Hematopoietic multipotent progenitor cell treated with erythropoietin and hydrocortisone succinate and interleukin-3 and kit ligand, for 8 days (in vitro differentiated cells): Measurements from ENCODE around the gene HINFP.

Experiments
- DNase-seq: peaks from one replicate; pipeline ENCODE4 v3.0.0-alpha.2; 2015

The HINFP gene, protein sequence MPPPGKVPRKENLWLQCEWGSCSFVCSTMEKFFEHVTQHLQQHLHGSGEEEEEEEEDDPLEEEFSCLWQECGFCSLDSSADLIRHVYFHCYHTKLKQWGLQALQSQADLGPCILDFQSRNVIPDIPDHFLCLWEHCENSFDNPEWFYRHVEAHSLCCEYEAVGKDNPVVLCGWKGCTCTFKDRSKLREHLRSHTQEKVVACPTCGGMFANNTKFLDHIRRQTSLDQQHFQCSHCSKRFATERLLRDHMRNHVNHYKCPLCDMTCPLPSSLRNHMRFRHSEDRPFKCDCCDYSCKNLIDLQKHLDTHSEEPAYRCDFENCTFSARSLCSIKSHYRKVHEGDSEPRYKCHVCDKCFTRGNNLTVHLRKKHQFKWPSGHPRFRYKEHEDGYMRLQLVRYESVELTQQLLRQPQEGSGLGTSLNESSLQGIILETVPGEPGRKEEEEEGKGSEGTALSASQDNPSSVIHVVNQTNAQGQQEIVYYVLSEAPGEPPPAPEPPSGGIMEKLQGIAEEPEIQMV

GRCh38 chr11:119121008-119121810 is at the start of gene HINFP:
Gene HINFP (plus strand): TSS chr11:119121580. CDS start chr11:119126945, 5,365 bp downstream.
- DNase-seq = peak; percentile 99

DNA sequence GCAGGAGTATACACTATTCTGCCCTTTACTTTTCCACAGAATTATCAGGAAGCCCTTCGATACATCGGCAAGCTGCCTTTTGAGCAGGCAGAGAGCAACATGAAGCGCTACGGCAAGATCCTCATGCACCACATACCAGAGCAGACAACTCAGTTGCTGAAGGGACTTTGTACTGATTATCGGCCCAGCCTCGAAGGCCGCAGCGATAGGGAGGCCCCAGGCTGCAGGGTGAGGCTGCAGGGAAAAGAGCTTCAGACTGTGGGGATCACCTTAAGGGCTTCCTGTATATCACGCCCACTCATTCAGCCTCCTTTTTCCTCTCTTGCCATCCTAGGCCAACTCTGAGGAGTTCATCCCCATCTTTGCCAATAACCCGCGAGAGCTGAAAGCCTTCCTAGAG is 43.5 kb upstream of the HINFP start:
- no peak for DNase-seq

DNA sequence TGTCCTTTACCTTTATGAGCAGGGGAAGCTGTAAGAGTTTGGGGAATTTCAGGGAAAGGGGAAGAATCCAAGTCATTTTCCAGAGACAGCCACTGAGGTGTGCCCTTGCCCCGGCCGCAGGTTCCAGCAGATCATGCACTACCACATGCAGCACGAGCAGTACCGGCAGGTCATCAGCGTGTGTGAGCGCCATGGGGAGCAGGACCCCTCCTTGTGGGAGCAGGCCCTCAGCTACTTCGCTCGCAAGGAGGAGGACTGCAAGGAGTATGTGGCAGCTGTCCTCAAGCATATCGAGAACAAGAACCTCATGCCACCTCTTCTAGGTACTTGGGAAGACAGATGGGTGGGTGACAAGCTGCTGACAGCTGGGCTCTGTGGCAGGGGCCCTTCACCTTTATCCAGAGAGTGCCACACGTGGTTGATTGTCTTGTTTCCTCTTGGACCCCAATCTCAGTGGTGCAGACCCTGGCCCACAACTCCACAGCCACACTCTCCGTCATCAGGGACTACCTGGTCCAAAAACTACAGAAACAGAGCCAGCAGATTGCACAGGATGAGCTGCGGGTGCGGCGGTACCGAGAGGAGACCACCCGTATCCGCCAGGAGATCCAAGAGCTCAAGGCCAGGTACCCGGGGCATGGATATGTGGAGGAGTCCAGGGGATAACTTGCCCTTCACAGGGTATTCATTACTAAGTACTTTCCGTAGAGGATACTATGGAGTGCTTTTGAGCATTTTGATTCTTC is 42.5 kb upstream of the HINFP start:
- no peak for DNase-seq

GRCh38 chr11:119081682-119082260 is 39.6 kb upstream of the HINFP start:
- no peak for DNase-seq

DNA sequence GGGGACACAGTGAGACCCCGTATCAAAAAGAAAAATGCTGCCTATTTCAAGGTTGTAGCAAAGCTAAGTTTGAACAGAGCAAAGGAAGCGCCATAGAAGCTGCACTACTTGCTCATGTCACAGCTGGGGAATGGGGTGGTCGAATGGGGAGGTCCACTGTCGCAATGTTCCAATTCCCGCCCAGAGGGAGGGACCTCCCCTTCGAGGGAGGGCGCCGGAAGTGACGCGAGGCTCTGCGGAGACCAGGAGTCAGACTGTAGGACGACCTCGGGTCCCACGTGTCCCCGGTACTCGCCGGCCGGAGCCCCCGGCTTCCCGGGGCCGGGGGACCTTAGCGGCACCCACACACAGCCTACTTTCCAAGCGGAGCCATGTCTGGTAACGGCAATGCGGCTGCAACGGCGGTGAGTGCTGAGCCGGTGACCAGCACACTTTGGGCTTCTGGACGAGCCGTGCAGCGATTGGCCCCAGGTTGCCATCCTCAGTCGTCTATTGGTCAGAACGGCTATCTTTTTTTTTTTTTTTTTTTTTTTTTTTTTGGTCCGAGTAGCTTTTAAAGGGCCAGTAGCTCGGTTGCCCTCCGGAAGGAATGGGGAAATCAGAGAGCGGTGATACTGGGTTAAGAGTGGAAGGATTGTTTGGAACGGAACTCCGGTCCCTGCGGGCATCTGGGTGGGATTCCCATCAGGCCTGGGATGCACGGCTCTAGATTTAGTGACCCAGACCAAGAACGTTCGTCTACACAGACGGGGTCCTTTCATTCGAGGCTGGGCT is 36.5 kb upstream of the HINFP start, which contains the start of gene HMBS:
TSS of gene HMBS (plus strand) at position 219 of the 774 bp plus-strand sequence. CDS start at position 372, 153 bp downstream.
- DNase-seq = peak; percentile 97

GRCh38 chr11:119085437-119085847 is 35.9 kb upstream of the HINFP start:
- peak; percentile 93 for DNase-seq

- peak; percentile 77 for DNase-seq
These were observed 34.3 kb upstream of the HINFP start for GRCh38 chr11:119087123-119087522.

- peak; percentile 99 for DNase-seq
These were observed 33.6 kb upstream of the HINFP start for GRCh38 chr11:119087747-119088241.

- peak; percentile 30 for DNase-seq
These were observed 33.0 kb upstream of the HINFP start for GRCh38 chr11:119088406-119088805.

GRCh38 chr11:119089319-119089718 is 32.1 kb upstream of the HINFP start:
- peak; percentile 32 for DNase-seq

DNA sequence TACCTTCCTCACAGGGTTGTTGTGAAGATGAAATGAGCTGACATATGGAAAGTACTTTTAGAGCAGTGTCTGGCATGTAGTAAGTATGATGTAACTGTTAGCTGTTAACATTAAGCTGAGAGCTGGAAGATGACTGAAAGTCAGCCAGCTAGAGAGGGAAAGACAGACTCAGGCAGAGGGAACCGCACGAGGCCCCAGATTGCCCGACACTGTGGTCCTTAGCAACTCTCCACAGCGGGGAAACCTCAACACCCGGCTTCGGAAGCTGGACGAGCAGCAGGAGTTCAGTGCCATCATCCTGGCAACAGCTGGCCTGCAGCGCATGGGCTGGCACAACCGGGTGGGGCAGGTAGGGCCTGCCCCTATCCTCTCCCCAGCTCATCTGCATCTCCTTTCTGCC is 30.2 kb upstream of the HINFP start:
- DNase-seq = peak; percentile 37

- peak; percentile 68 for DNase-seq
These were observed 29.2 kb upstream of the HINFP start for GRCh38 chr11:119091966-119092879.

DNA sequence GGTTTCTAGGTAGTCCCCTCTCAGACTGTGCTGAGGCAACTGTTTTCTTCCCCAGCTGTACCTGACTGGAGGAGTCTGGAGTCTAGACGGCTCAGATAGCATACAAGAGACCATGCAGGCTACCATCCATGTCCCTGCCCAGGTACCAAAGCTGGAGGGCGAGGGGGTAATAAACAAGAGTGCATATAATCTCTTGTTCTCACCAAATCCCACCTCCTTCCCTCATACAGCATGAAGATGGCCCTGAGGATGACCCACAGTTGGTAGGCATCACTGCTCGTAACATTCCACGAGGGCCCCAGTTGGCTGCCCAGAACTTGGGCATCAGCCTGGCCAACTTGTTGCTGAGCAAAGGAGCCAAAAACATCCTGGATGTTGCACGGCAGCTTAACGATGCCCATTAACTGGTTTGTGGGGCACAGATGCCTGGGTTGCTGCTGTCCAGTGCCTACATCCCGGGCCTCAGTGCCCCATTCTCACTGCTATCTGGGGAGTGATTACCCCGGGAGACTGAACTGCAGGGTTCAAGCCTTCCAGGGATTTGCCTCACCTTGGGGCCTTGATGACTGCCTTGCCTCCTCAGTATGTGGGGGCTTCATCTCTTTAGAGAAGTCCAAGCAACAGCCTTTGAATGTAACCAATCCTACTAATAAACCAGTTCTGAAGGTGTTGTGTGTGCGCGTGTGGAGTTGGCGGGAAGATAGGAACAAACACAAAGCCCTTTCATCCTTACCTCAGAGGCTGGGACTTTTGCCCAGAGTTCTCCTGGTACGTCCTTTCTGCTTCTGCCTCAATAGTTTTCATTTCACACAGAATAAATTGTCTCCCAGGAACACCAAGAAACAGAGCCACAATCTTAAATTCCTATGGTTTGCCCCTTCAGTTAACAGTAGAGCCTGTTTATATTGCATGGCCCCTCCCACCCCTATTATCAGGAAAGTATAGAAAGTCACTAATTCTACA is 28.2 kb upstream of the HINFP start:
- DNase-seq = peak; percentile 68

DNA sequence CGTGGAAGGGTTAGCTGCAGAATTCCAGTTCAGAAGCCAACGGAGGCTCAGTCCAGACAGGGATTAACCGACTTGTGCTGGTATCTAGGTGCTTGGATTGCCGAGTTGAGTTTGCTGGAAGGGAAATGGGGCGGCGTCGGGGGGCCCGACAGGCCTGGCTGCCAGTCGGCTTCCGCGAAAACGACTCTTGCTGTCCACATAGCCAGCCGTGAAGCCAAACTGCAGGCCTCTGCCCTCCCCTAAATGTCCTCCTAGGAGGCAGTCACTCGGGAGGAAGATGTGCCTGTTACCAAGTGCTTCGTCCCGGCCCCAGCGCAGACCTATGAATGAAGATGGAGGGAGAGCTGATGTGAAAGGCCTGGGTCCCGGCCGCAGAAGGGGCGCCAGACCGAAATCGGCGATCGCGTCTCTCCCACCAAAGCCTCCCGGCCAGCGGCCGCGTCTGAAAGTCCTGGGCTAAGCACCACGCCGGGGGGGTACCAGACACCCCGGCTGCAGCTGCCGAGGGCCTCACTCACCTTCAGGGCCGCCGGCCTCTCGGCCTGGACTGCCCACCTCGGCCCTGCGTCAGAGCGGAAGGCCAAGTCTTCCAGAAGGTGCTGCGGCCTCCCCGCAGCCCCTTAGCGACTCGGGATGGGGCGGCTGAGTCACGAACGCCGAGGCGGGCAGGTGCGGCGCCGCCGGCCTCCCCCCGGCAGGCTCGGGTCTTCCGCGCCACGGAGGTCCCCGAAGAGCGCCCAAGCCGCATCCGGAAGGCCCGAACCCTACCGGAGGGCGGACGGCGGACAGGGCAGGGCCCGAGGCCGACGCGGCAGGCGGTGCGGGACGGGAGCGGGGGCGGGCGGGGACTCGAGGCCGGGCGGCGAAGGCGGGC is 27.2 kb upstream of the HINFP start:
- DNase-seq = peak; percentile 71

- DNase-seq = peak; percentile 78
These were observed 26.6 kb upstream of the HINFP start for GRCh38 chr11:119094816-119095065.

GRCh38 chr11:119095066-119095880 is 26.1 kb upstream of the HINFP start:
- peak; percentile 99 for DNase-seq

- DNase-seq = peak; percentile 76
These were observed 21.7 kb upstream of the HINFP start for GRCh38 chr11:119099711-119100110.
